H1 (cell line): Measurements from ENCODE around the gene ADGRG2. TPM values are rescaled to one million over a fixed set of nuclear protein-coding genes. Genes with fewer than 3 reads are reported as not detected.

ENCODE experiments used
- CTCF ChIA-PET: fragments of 300-600 bp; sonication (Branson Sonifier 250); formaldehyde crosslinking; loops from one replicate; lab custom pipeline; 2021; ENCODE audit not compliant: partially characterized antibody; lab: Charles Lee
- POLR2A ChIA-PET: fragments of 300-600 bp; sonication (Branson Sonifier 250); formaldehyde crosslinking; loops from one replicate; lab custom pipeline; 2021; ENCODE audit warnings: inconsistent platforms; ENCODE audit not compliant: partially characterized antibody; lab: Charles Lee
- DNase-seq, 2 experiments: peaks; one replicate each; pipeline versions ENCODE4 v3.0.0 to v3.0.0-alpha.2; 2010 to 2022; ENCODE audit warnings: low spot score in 2 of 2, low read depth in 1 of 2, mixed read lengths in 1 of 2
- FAIRE-seq: peaks from 2 replicates; lab custom pipeline; 2011; peaks lifted over from hg19 to GRCh38; lab: Jason Lieb, UNC
- H2AFZ ChIP-seq: 2 replicates; pipeline ENCODE4 v1.8.1; 2012; ENCODE audit warnings: low read length, inconsistent platforms
- H2AK5ac ChIP-seq: 2 replicates; pipeline ENCODE4 v1.6.1; 2013; ENCODE audit warnings: low read depth, low read length
- H2BK120ac ChIP-seq: replicated peaks from 2 replicates; pipeline ENCODE3; 2013; ENCODE audit warnings: low read depth, low read length, inconsistent platforms
- H2BK12ac ChIP-seq: 2 replicates; pipeline ENCODE4 v1.6.1; 2013; ENCODE audit warnings: low read depth, low read length
- H2BK15ac ChIP-seq: 2 replicates; pipeline ENCODE4 v1.6.1; 2013; ENCODE audit warnings: low read length
- H2BK20ac ChIP-seq: 2 replicates; pipeline ENCODE4 v1.6.1; 2013; ENCODE audit warnings: low read length
- H2BK5ac ChIP-seq: 2 replicates; pipeline ENCODE4 v1.6.1; 2013; ENCODE audit warnings: low read depth, low read length
- H3K14ac ChIP-seq: 2 replicates; pipeline ENCODE4 v1.6.1; 2013; ENCODE audit warnings: inconsistent platforms; ENCODE audit not compliant: insufficient read length
- H3K18ac ChIP-seq: 2 replicates; pipeline ENCODE4 v1.6.1; 2013; ENCODE audit warnings: low read length; ENCODE audit errors: extremely low read depth
- H3K23ac ChIP-seq: 2 replicates; pipeline ENCODE4 v1.6.1; 2013; ENCODE audit warnings: inconsistent platforms; ENCODE audit not compliant: insufficient read length
- H3K23me2 ChIP-seq: 2 replicates; pipeline ENCODE4 v1.6.1; 2013; ENCODE audit warnings: low read depth, low read length
- H3K27ac ChIP-seq: 2 replicates; pipeline ENCODE4 v1.6.1; 2011; ENCODE audit warnings: low read depth, low read length, inconsistent platforms
- H3K27me3 ChIP-seq, 4 experiments: replicated peaks in 1 of 4; 1 replicate in 1 of 4; 2 replicates in 3 of 4; pipeline versions ENCODE4 v1.6.1 to v1.8.1; 2011 to 2013; ENCODE audit warnings: low read length in 3 of 4, mild to moderate bottlenecking in 3 of 4, inconsistent platforms in 2 of 4, mixed read lengths in 2 of 4, moderate library complexity in 1 of 4; ENCODE audit not compliant: control insufficient read depth in 3 of 4, insufficient read depth in 3 of 4; ENCODE audit errors: extremely low read depth in 1 of 4
- H3K36me3 ChIP-seq, 4 experiments: 2 replicates each; pipeline versions ENCODE4 v1.6.1 to v1.8.1; 2011 to 2013; ENCODE audit warnings: mild to moderate bottlenecking in 4 of 4, low read length in 3 of 4, moderate library complexity in 2 of 4, control low read depth in 1 of 4, inconsistent platforms in 1 of 4; ENCODE audit not compliant: insufficient read depth in 4 of 4, control insufficient read depth in 2 of 4
- H3K4ac ChIP-seq: replicated peaks from 2 replicates; pipeline ENCODE3; 2013; ENCODE audit warnings: low read length, low read depth, mixed read lengths, inconsistent platforms; ENCODE audit not compliant: insufficient read length
- H3K4me1 ChIP-seq, 4 experiments: replicated peaks in 1 of 4; 1 replicate in 1 of 4; 2 replicates in 3 of 4; pipeline versions ENCODE4 v1.6.1 to v1.8.1; 2011 to 2013; ENCODE audit warnings: low read length in 3 of 4, inconsistent platforms in 2 of 4, mixed read lengths in 1 of 4; ENCODE audit not compliant: insufficient read depth in 4 of 4, control insufficient read depth in 3 of 4
- H3K4me2 ChIP-seq, 2 experiments: 2 replicates each; pipeline versions ENCODE4 v1.6.1 to v1.8.1; 2011 to 2013; ENCODE audit warnings: low read depth in 2 of 2, low read length in 2 of 2, control low read depth in 1 of 2, inconsistent platforms in 1 of 2, mild to moderate bottlenecking in 1 of 2; ENCODE audit not compliant: insufficient read depth in 1 of 2
- H3K4me3 ChIP-seq, 4 experiments: fragments of 200-600, 300-600 bp in 1 of 4; sonication (generic), shearing (Covaris generic), sonication (Bioruptor Twin) in 1 of 4; 2 replicates each; pipeline versions ENCODE4 v1.5.1 to v1.8.1; 2011 to 2016; ENCODE audit warnings: low read length in 4 of 4, low read depth in 3 of 4, control low read depth in 2 of 4, inconsistent platforms in 2 of 4, mild to moderate bottlenecking in 2 of 4, mixed read lengths in 1 of 4, moderate library complexity in 1 of 4; ENCODE audit not compliant: insufficient read depth in 2 of 4; ENCODE audit errors: extremely low read depth in 1 of 4
- H3K56ac ChIP-seq: replicated peaks from 2 replicates; pipeline ENCODE3; 2013; ENCODE audit warnings: low read depth, mild to moderate bottlenecking, mixed read lengths, low read length, inconsistent platforms; ENCODE audit not compliant: insufficient read length
- H3K79me1 ChIP-seq: 2 replicates; pipeline ENCODE4 v1.6.1; 2013; ENCODE audit warnings: low read depth, low read length, control low read depth
- H3K79me2 ChIP-seq, 2 experiments: 2 replicates each; pipeline versions ENCODE4 v1.6.1 to v1.8.1; 2012 to 2013; ENCODE audit warnings: low read length in 2 of 2, mild to moderate bottlenecking in 2 of 2, inconsistent platforms in 1 of 2; ENCODE audit not compliant: insufficient read depth in 2 of 2, control insufficient read depth in 1 of 2
- H3K9ac ChIP-seq, 4 experiments: replicated peaks in 1 of 4; 1 replicate in 1 of 4; 2 replicates in 3 of 4; pipeline versions ENCODE4 v1.6.1 to v1.8.1; 2011 to 2013; ENCODE audit warnings: low read depth in 3 of 4, low read length in 3 of 4, control low read depth in 2 of 4, mild to moderate bottlenecking in 2 of 4, moderate library complexity in 2 of 4, inconsistent platforms in 1 of 4; ENCODE audit errors: extremely low read depth in 1 of 4
- H3K9me3 ChIP-seq, 2 experiments: 2 replicates each; pipeline versions ENCODE4 v1.6.1 to v1.8.1; 2012 to 2013; ENCODE audit warnings: mild to moderate bottlenecking in 2 of 2, moderate library complexity in 2 of 2, control low read depth in 1 of 2, inconsistent platforms in 1 of 2, low read depth in 1 of 2, low read length in 1 of 2, mixed read lengths in 1 of 2; ENCODE audit not compliant: insufficient read depth in 2 of 2
- H4K20me1 ChIP-seq, 2 experiments: replicated peaks in 1 of 2; 2 replicates each; pipeline versions ENCODE3 to v1.8.1; 2011 to 2013; ENCODE audit warnings: inconsistent platforms in 2 of 2, low read length in 2 of 2, mild to moderate bottlenecking in 1 of 2; ENCODE audit not compliant: insufficient read depth in 2 of 2, control insufficient read depth in 1 of 2
- H4K5ac ChIP-seq: 2 replicates; pipeline ENCODE4 v1.6.1; 2013; ENCODE audit warnings: low read length, low read depth, mixed read lengths, inconsistent platforms; ENCODE audit not compliant: insufficient read length
- H4K8ac ChIP-seq: 2 replicates; pipeline ENCODE4 v1.8.0; 2013; ENCODE audit warnings: mild to moderate bottlenecking, moderate library complexity, low read length, inconsistent platforms; ENCODE audit not compliant: insufficient read depth; ENCODE audit errors: extremely low read depth
- H4K91ac ChIP-seq: replicated peaks from 2 replicates; pipeline ENCODE3; 2013; ENCODE audit warnings: low read length, mixed read lengths, inconsistent platforms; ENCODE audit not compliant: insufficient read length
- ATF2 ChIP-seq: IDR thresholded peaks from 2 replicates; pipeline ENCODE4 v1.6.1; 2012; ENCODE audit warnings: low read length, inconsistent platforms
- CREB1 ChIP-seq: IDR thresholded peaks from 2 replicates; pipeline ENCODE4 v1.6.1; 2012; ENCODE audit warnings: inconsistent platforms
- EGR1 ChIP-seq: IDR thresholded peaks from 2 replicates; pipeline ENCODE4 v1.6.1; 2011; ENCODE audit warnings: low read depth, low read length, borderline replicate concordance
- FOSL1 ChIP-seq: IDR thresholded peaks from 2 replicates; pipeline ENCODE4 v1.6.1; 2011; ENCODE audit warnings: mild to moderate bottlenecking, low read depth, low read length, moderate library complexity; ENCODE audit not compliant: insufficient read depth
- GTF2F1 ChIP-seq: IDR thresholded peaks from 2 replicates; pipeline ENCODE4 v1.6.1; 2012; ENCODE audit warnings: low read depth, low read length, improper control_type of control experiment, borderline replicate concordance
- KDM5A ChIP-seq: fragments of 200-600 bp; IDR thresholded peaks from 2 replicates; pipeline ENCODE4 v1.7.1; 2012; ENCODE audit warnings: mild to moderate bottlenecking, low read length, inconsistent platforms, mixed read lengths
- NRF1 ChIP-seq: IDR thresholded peaks from 2 replicates; pipeline ENCODE4 v1.6.1; 2011; ENCODE audit warnings: mild to moderate bottlenecking, low read depth, low read length, improper control_type of control experiment
- SIN3A ChIP-seq, 2 experiments: IDR thresholded peaks in 1 of 2; conservative IDR thresholded peaks in 1 of 2; 2 replicates each; pipeline ENCODE4 v1.6.1; 2011 to 2012; ENCODE audit warnings: low read length in 2 of 2, improper control_type of control experiment in 1 of 2, low read depth in 1 of 2, mild to moderate bottlenecking in 1 of 2
- SIRT6 ChIP-seq: IDR thresholded peaks from one replicate; pipeline ENCODE4 v1.7.1; 2012; ENCODE audit warnings: low read length, inconsistent platforms
- SP4 ChIP-seq: IDR thresholded peaks from 2 replicates; pipeline ENCODE4 v1.6.1; 2012; ENCODE audit warnings: low read length, inconsistent platforms
- TAF7 ChIP-seq: optimal IDR thresholded peaks from 2 replicates; pipeline ENCODE3; 2011; ENCODE audit warnings: low read depth, mild to moderate bottlenecking, inconsistent platforms, low read length, moderate library complexity, borderline replicate concordance
- USF2 ChIP-seq: IDR thresholded peaks from 2 replicates; pipeline ENCODE4 v1.6.1; 2011; ENCODE audit warnings: low read length, improper control_type of control experiment
- WGBS, 2 experiments: shearing (Covaris generic) in 1 of 2; methylation state at CpG; one replicate each; pipeline versions ENCODE4 v1.1.6 to v1.1.7; 2013 to 2015; ENCODE audit warnings: low lambda C conversion rate in 2 of 2, mixed read lengths in 2 of 2, inconsistent platforms in 1 of 2, low coverage in 1 of 2, missing lambda C conversion rate in 1 of 2; ENCODE audit not compliant: insufficient replicate concordance in 2 of 2, insufficient coverage in 1 of 2, insufficient read length in 1 of 2; ENCODE audit errors: extremely low coverage in 1 of 2, missing lambda C conversion rate in 1 of 2; 5-methylcytosine and 5-hydroxymethylcytosine counted together
- polyA plus RNA-seq, 7 experiments: library from polyadenylated mRNA; depleted of rRNA in 3 of 7; stranded (reverse) in 5 of 7; unstranded in 2 of 7; fragments of >200 nt in 5 of 7; fragments of 200-250 nt in 2 of 7; gene quantifications; 1 replicate in 5 of 7; 2 replicates in 1 of 7; 4 replicates in 1 of 7; pipeline versions ENCODE4 v1.2.1 to v1.2.3, GENCODE V29; 2011 to 2013; ENCODE audit warnings: missing spikeins in 2 of 7, mixed read lengths in 2 of 7
- total RNA-seq: library from RNA; stranded (reverse); fragmentation: NEBNext Ultra II Directional; extraction: Animal tissue kit (Norgen Biotek cat#: 25700); gene quantifications from 2 replicates; pipeline ENCODE4 v1.2.1, GENCODE V29; 2021

The ADGRG2 gene
- total and polyA plus RNA-seq, 2 of the 8 experiments (the other 6 are each of a cell fraction or from before 2014, with no cell fraction given), result 8.9 to 13.3 TPM

- no peaks in the 10 kb centered on the region for H3K79me1 ChIP-seq
- H3K36me3 ChIP-seq, result peaks cover 0 to 1% (median 0%) of the 10 kb centered on the region in 4 experiments; a peak in 1 of 8 replicates
- no peak for DNase-seq
- H3K14ac ChIP-seq, result no peak overlapping the region
- WGBS, 2 experiments, result 98% methylated on average over 8 of the region's 12 CpGs; no CpG with 5 or more reads in 1 of the 2 experiments
- ChIA-PET CTCF (no interaction called here), POLR2A (no interaction called here)
- H3K56ac ChIP-seq, result no peak overlapping the region
- no peak overlapping the region for H4K91ac ChIP-seq
- H2BK120ac ChIP-seq, result no peak overlapping the region
- no peak overlapping the region for H2BK20ac ChIP-seq
- H3K4ac ChIP-seq, result no peak overlapping the region
- no peaks in the 10 kb centered on the region for H3K4me1 ChIP-seq
- H3K4me2 ChIP-seq, result no peak overlapping the region
- H3K9me3 ChIP-seq, result peaks cover 4 to 6% of the 10 kb centered on the region in 2 experiments; a peak in 2 of 4 replicates
- no peak overlapping the region for H2BK5ac ChIP-seq
- no peak overlapping the region for H4K5ac ChIP-seq
- no peak overlapping the region for H3K23ac ChIP-seq
- H2BK15ac ChIP-seq, result no peak overlapping the region
- H4K8ac ChIP-seq, result no peak overlapping the region
- H3K23me2 ChIP-seq, result no peaks in the 10 kb centered on the region
- no peaks in the 10 kb centered on the region for H4K20me1 ChIP-seq
- FAIRE-seq, result no peak
- H3K9ac ChIP-seq, result no peak overlapping the region
- H3K27ac ChIP-seq, result no peak overlapping the region
- no peak overlapping the region for H2BK12ac ChIP-seq
- no peaks in the 10 kb centered on the region for H3K27me3 ChIP-seq
- H2AK5ac ChIP-seq, result no peak overlapping the region
- no peak overlapping the region for H3K18ac ChIP-seq
- no peak overlapping the region for H2AFZ ChIP-seq
- H3K79me2 ChIP-seq, result no peaks in the 10 kb centered on the region
- H3K4me3 ChIP-seq, result no peak overlapping the region
- TF ChIP-seq EGR1, result no peak
- no peak for TF ChIP-seq CREB1
- no peak for TF ChIP-seq TAF7
- no peak for TF ChIP-seq SIRT6
- TF ChIP-seq GTF2F1, result no peak
- no peak for TF ChIP-seq USF2
- TF ChIP-seq SIN3A (conservative IDR thresholded peaks at IDR 0.05 in 1 of 2, IDR thresholded peaks at IDR 0.05 in 1 of 2; ENCODE audit: low read depth in 1 of 2, low read length in 2 of 2), result no peak
- no peak for TF ChIP-seq KDM5A
- no peak for TF ChIP-seq SP4
- TF ChIP-seq ATF2, result no peak
- TF ChIP-seq NRF1, result no peak
- no peak for TF ChIP-seq FOSL1
Observed at GRCh38 chrX:19094654-19095053, 27.6 kb downstream of the ADGRG2 start.
